ENCODE data around the gene GLG1.

Gene GLG1

DNA sequence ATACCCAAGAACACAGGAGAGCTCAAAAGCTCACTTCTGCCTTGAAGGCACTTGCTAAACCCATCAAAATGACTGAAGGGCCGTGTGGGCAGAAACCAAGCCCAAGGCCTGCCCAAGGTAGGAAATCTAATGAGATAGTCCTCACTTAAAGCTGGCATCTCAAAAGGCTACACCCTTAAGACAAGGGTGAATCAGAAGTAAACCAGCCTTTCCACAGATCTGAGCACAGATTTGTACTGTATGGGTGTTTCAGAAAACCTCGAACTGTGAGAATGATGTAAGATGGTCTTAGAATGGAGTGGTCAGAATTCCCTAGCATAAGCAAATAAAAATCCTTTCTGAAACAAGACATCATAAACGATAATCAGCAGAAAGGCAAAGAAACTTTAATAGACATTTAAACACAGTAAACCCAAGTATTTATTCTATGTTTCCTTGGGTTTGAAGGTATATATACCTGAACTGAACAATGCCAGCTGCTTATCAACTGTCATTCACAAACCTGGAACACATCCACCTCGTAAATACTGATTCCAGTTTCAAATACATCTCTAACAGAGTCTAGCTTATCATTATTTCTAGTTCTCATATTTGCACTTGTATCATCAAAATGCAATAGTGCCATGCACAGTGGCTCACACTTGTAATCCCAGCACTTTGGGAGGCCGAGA lies 37.8 kb downstream of the GLG1 start (continued):
- TF ChIP-seq, protein P1, sequence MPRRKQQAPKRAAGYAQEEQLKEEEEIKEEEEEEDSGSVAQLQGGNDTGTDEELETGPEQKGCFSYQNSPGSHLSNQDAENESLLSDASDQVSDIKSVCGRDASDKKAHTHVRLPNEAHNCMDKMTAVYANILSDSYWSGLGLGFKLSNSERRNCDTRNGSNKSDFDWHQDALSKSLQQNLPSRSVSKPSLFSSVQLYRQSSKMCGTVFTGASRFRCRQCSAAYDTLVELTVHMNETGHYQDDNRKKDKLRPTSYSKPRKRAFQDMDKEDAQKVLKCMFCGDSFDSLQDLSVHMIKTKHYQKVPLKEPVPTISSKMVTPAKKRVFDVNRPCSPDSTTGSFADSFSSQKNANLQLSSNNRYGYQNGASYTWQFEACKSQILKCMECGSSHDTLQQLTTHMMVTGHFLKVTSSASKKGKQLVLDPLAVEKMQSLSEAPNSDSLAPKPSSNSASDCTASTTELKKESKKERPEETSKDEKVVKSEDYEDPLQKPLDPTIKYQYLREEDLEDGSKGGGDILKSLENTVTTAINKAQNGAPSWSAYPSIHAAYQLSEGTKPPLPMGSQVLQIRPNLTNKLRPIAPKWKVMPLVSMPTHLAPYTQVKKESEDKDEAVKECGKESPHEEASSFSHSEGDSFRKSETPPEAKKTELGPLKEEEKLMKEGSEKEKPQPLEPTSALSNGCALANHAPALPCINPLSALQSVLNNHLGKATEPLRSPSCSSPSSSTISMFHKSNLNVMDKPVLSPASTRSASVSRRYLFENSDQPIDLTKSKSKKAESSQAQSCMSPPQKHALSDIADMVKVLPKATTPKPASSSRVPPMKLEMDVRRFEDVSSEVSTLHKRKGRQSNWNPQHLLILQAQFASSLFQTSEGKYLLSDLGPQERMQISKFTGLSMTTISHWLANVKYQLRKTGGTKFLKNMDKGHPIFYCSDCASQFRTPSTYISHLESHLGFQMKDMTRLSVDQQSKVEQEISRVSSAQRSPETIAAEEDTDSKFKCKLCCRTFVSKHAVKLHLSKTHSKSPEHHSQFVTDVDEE (CRISPR knock-in tag; IDR thresholded peaks at IDR 0.05) = no peak
- TF ChIP-seq ZFP3 (CRISPR knock-in tag; IDR thresholded peaks at IDR 0.05) (no peak), ARNTL (CRISPR knock-in tag; IDR thresholded peaks at IDR 0.05; ENCODE audit: borderline replicate concordance, low read depth) (no peak), ZC3H10 (CRISPR knock-in tag; IDR thresholded peaks at IDR 0.05) (no peak), TOX (CRISPR knock-in tag; IDR thresholded peaks at IDR 0.05; ENCODE audit: borderline replicate concordance) (no peak), GLIS3 (CRISPR knock-in tag; IDR thresholded peaks at IDR 0.05) (no peak), ESRRG (CRISPR knock-in tag; IDR thresholded peaks at IDR 0.05) (no peak), ZNF565 (CRISPR knock-in tag; conservative IDR thresholded peaks at IDR 0.05; ENCODE audit: low read depth) (no peak), RARB (CRISPR knock-in tag; IDR thresholded peaks at IDR 0.05) (no peak), ISL1 (CRISPR knock-in tag; IDR thresholded peaks at IDR 0.05) (no peak), SNAI2 (CRISPR knock-in tag; IDR thresholded peaks at IDR 0.05) (no peak)

DNA sequence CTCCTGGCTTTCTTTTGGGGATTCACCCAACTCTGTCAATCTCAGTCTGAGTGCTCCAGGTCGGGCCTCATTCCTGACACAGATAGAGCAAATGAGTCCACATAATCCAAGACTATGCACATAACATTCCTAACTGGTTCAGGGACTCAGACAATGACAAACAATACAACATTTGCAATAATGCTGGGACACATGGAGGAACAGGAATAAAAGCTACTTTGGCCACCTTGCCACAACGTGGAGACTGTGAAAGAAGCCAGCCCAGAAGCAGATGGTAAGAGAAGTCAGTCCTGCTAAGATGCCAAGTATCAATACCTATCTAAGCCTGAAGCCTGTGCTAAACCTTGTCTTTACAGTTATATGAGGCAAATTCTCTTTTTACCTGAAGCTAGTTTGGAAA lies 39.0 kb downstream of the GLG1 start:
- ATAC-seq = no peak
- TF ChIP-seq TCF4 (CRISPR knock-in tag; IDR thresholded peaks at IDR 0.05; ENCODE audit: borderline replicate concordance) (no peak), OSR1 (CRISPR knock-in tag; IDR thresholded peaks at IDR 0.05) (no peak), ISL1 (CRISPR knock-in tag; IDR thresholded peaks at IDR 0.05) (no peak)
- TF ChIP-seq, protein P2, sequence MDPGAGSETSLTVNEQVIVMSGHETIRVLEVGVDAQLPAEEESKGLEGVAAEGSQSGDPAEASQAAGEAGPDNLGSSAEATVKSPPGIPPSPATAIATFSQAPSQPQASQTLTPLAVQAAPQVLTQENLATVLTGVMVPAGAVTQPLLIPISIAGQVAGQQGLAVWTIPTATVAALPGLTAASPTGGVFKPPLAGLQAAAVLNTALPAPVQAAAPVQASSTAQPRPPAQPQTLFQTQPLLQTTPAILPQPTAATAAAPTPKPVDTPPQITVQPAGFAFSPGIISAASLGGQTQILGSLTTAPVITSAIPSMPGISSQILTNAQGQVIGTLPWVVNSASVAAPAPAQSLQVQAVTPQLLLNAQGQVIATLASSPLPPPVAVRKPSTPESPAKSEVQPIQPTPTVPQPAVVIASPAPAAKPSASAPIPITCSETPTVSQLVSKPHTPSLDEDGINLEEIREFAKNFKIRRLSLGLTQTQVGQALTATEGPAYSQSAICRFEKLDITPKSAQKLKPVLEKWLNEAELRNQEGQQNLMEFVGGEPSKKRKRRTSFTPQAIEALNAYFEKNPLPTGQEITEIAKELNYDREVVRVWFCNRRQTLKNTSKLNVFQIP (CRISPR knock-in tag; IDR thresholded peaks at IDR 0.05; ENCODE audit: borderline replicate concordance, low read depth) = no peak
- TF ChIP-seq, protein P3, sequence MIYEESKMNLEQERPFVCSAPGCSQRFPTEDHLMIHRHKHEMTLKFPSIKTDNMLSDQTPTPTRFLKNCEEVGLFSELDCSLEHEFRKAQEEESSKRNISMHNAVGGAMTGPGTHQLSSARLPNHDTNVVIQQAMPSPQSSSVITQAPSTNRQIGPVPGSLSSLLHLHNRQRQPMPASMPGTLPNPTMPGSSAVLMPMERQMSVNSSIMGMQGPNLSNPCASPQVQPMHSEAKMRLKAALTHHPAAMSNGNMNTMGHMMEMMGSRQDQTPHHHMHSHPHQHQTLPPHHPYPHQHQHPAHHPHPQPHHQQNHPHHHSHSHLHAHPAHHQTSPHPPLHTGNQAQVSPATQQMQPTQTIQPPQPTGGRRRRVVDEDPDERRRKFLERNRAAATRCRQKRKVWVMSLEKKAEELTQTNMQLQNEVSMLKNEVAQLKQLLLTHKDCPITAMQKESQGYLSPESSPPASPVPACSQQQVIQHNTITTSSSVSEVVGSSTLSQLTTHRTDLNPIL (CRISPR knock-in tag; IDR thresholded peaks at IDR 0.05; ENCODE audit: low read depth) = no peak
- TF ChIP-seq, protein P4, sequence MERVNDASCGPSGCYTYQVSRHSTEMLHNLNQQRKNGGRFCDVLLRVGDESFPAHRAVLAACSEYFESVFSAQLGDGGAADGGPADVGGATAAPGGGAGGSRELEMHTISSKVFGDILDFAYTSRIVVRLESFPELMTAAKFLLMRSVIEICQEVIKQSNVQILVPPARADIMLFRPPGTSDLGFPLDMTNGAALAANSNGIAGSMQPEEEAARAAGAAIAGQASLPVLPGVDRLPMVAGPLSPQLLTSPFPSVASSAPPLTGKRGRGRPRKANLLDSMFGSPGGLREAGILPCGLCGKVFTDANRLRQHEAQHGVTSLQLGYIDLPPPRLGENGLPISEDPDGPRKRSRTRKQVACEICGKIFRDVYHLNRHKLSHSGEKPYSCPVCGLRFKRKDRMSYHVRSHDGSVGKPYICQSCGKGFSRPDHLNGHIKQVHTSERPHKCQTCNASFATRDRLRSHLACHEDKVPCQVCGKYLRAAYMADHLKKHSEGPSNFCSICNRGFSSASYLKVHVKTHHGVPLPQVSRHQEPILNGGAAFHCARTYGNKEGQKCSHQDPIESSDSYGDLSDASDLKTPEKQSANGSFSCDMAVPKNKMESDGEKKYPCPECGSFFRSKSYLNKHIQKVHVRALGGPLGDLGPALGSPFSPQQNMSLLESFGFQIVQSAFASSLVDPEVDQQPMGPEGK (CRISPR knock-in tag; IDR thresholded peaks at IDR 0.05; ENCODE audit: borderline replicate concordance) = no peak

DNA sequence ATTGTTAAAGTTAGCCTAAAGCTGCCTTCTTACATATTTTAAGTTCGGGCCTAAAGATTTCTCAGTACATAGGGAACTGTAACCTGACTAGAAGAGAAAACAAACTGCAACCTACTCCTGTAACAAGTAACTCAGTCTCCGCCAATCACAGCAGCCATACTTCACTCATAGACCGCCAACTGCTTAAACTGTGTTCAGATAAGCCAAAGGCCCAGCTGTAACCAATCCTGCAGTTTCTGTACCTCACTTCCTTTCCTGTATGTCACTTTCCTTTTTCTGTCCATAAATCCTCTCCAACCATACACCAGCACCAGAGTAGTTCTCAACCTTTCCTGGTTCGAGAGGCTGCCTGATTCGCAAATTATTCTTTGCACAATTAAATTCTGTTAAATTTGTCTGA lies 41.5 kb downstream of the GLG1 start:
- no peak for ATAC-seq
- TF ChIP-seq, protein P5, sequence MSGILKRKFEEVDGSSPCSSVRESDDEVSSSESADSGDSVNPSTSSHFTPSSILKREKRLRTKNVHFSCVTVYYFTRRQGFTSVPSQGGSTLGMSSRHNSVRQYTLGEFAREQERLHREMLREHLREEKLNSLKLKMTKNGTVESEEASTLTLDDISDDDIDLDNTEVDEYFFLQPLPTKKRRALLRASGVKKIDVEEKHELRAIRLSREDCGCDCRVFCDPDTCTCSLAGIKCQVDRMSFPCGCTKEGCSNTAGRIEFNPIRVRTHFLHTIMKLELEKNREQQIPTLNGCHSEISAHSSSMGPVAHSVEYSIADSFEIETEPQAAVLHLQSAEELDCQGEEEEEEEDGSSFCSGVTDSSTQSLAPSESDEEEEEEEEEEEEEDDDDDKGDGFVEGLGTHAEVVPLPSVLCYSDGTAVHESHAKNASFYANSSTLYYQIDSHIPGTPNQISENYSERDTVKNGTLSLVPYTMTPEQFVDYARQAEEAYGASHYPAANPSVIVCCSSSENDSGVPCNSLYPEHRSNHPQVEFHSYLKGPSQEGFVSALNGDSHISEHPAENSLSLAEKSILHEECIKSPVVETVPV (CRISPR knock-in tag; IDR thresholded peaks at IDR 0.05) = no peak
- TF ChIP-seq ZNF8 (CRISPR knock-in tag; IDR thresholded peaks at IDR 0.05) = no peak
- TF ChIP-seq, protein P4 (CRISPR knock-in tag; IDR thresholded peaks at IDR 0.05; ENCODE audit: borderline replicate concordance) = no peak
- no peak for TF ChIP-seq CSDC2 (CRISPR knock-in tag; IDR thresholded peaks at IDR 0.05)
- no peak for TF ChIP-seq ISL1 (CRISPR knock-in tag; IDR thresholded peaks at IDR 0.05)
- TF ChIP-seq BACH2 (CRISPR knock-in tag; IDR thresholded peaks at IDR 0.05; ENCODE audit: borderline replicate concordance) = no peak
- TF ChIP-seq ZC3H10 (CRISPR knock-in tag; IDR thresholded peaks at IDR 0.05) = no peak
- no peak for TF ChIP-seq ZNF70 (CRISPR knock-in tag; IDR thresholded peaks at IDR 0.05)
- no peak for TF ChIP-seq ZFP3 (CRISPR knock-in tag; IDR thresholded peaks at IDR 0.05)
- TF ChIP-seq SNAI2 (CRISPR knock-in tag; IDR thresholded peaks at IDR 0.05) = no peak
- TF ChIP-seq, protein P2 (CRISPR knock-in tag; IDR thresholded peaks at IDR 0.05; ENCODE audit: borderline replicate concordance, low read depth) = no peak
- no peak for TF ChIP-seq OSR1 (CRISPR knock-in tag; IDR thresholded peaks at IDR 0.05)
- TF ChIP-seq, protein P1 (CRISPR knock-in tag; IDR thresholded peaks at IDR 0.05) = no peak
- TF ChIP-seq ZNF565 (CRISPR knock-in tag; conservative IDR thresholded peaks at IDR 0.05; ENCODE audit: low read depth) = no peak

Measured in SK-N-SH treated with all-trans-retinoic acid at 6 μM for 48 hours (cell line).